OCI-LY7 (cell line): Measurements from ENCODE around the gene RBM33. TPM values are rescaled to one million over a fixed set of nuclear protein-coding genes. Genes with fewer than 3 reads are reported as not detected.

Source experiments
- BruUV-seq: library from RNA; stranded (reverse); fragments of 400-500 nt; replicated peaks from 2 replicates; lab custom pipeline; 2021; lab: Mats Ljungman, UMichigan
- CTCF ChIA-PET: fragments of 300-600 bp; sonication (Branson Sonifier 250); formaldehyde crosslinking; loops from one replicate; lab custom pipeline; 2022; ENCODE audit warnings: antibody characterized with exemption; ENCODE audit not compliant: unreplicated experiment; lab: Charles Lee
- POLR2A ChIA-PET: fragments of 300-600 bp; sonication (Branson Sonifier 250); formaldehyde crosslinking; loops from one replicate; lab custom pipeline; 2022; ENCODE audit warnings: antibody characterized with exemption; lab: Charles Lee
- DNase-seq: peaks from one replicate; pipeline ENCODE4 v3.0.0-alpha.2; 2015; ENCODE audit warnings: low spot score
- H2AFZ ChIP-seq: fragments of 200-600 bp; sonication (generic), shearing (Covaris generic); 2 replicates; pipeline ENCODE4 v1.6.1; 2014; ENCODE audit warnings: mild to moderate bottlenecking, antibody characterized with exemption, low read length, moderate library complexity
- H3K27ac ChIP-seq: fragments of 200-600 bp; sonication (generic); 2 replicates; pipeline ENCODE4 v1.5.1; 2014; ENCODE audit warnings: mixed run types, low read depth, mild to moderate bottlenecking, moderate library complexity, low read length, inconsistent platforms; ENCODE audit not compliant: poor library complexity, severe bottlenecking
- H3K36me3 ChIP-seq: fragments of 200-600 bp; sonication (generic); 2 replicates; pipeline ENCODE4 v1.6.1; 2014; ENCODE audit warnings: mild to moderate bottlenecking, antibody characterized with exemption, low read length, moderate library complexity, mixed read lengths; ENCODE audit not compliant: insufficient read depth
- H3K4me1 ChIP-seq: fragments of 200-600 bp; sonication (generic); 2 replicates; pipeline ENCODE4 v1.5.1; 2014; ENCODE audit warnings: mild to moderate bottlenecking, low read length; ENCODE audit not compliant: insufficient read depth, poor library complexity, severe bottlenecking
- H3K4me2 ChIP-seq: fragments of 200-600 bp; sonication (generic); 2 replicates; pipeline ENCODE4 v1.6.1; 2014; ENCODE audit warnings: mild to moderate bottlenecking, low read length
- H3K4me3 ChIP-seq: fragments of 200-600 bp; sonication (generic); 2 replicates; pipeline ENCODE4 v1.5.1; 2014; ENCODE audit warnings: mild to moderate bottlenecking, low read depth, low read length; ENCODE audit not compliant: poor library complexity, severe bottlenecking
- H3K79me2 ChIP-seq: fragments of 200-600 bp; sonication (generic); 2 replicates; pipeline ENCODE4 v1.6.1; 2016; ENCODE audit warnings: low read depth, mild to moderate bottlenecking, low read length, moderate library complexity, mixed read lengths; ENCODE audit not compliant: insufficient read depth
- H3K9me2 ChIP-seq: fragments of 200-600 bp; sonication (generic); 2 replicates; pipeline ENCODE4 v1.6.1; 2016; ENCODE audit warnings: mild to moderate bottlenecking, low read length, mixed read lengths; ENCODE audit not compliant: insufficient read depth
- H3K9me3 ChIP-seq: fragments of 200-600 bp; sonication (generic); 2 replicates; pipeline ENCODE4 v1.6.1; 2014; ENCODE audit warnings: mild to moderate bottlenecking, mixed run types, low read length, mixed read lengths
- H4K20me1 ChIP-seq: fragments of 200-600 bp; sonication (generic); 2 replicates; pipeline ENCODE4 v1.6.1; 2014; ENCODE audit warnings: mild to moderate bottlenecking, antibody characterized with exemption, low read length, moderate library complexity, mixed read lengths; ENCODE audit not compliant: insufficient read depth
- CTCF ChIP-seq: fragments of 200-600 bp; sonication (generic); conservative IDR thresholded peaks from 2 replicates; pipeline ENCODE4 v1.5.1; 2014; ENCODE audit warnings: mild to moderate bottlenecking, antibody characterized with exemption, low read length, moderate library complexity, mixed read lengths
- EZH2phosphoT487 ChIP-seq: fragments of 200-600 bp; sonication (generic); IDR thresholded peaks from 2 replicates; pipeline ENCODE4 v1.6.1; 2018; ENCODE audit warnings: low read depth, borderline replicate concordance, mild to moderate bottlenecking, mixed run types, antibody characterized with exemption, low read length, moderate library complexity, mixed read lengths
- intact Hi-C: fragments of 100-400 bp; cut with micrococcal nuclease; formaldehyde crosslinking; loops from one replicate; pipeline ENCODE4 v1.10.0; 2022; ENCODE audit not compliant: unreplicated experiment
- total RNA-seq, 2 experiments: library from RNA; depleted of rRNA in 1 of 2; stranded (reverse); fragments of >200 nt in 1 of 2; shearing (Covaris generic) in 1 of 2; gene quantifications; 2 replicates each; pipeline ENCODE4 v1.2.3, GENCODE V29; 2014 to 2022

The RBM33 gene
- total RNA-seq, 2 experiments from 2014 or later, result 67.6 to 127 TPM

GRCh38 chr7:155829796-155830470 is 185.5 kb downstream of the RBM33 start:
- intact Hi-C loops, result no loop called here
- POLR2A ChIA-PET, result no interaction called here

More at GRCh38 chr7:155829796-155830470, 185.5 kb downstream of the RBM33 start:
- DNase-seq, result no peak
- TF ChIP-seq EZH2phosphoT487 (no peak), CTCF (no peak)
- Histone ChIP-seq H4K20me1 (no peaks in the 10 kb centered on the region), H3K27ac (no peak overlapping the region), H3K9me3 (no peaks in the 10 kb centered on the region), H3K9me2 (no peaks in the 10 kb centered on the region), H2AFZ (no peak overlapping the region), H3K4me1 (no peaks in the 10 kb centered on the region), H3K79me2 (no peaks in the 10 kb centered on the region), H3K4me2 (no peak overlapping the region), H3K36me3 (no peaks in the 10 kb centered on the region), H3K4me3 (no peak overlapping the region)
- no TSS peak for BruUV-seq
- CTCF ChIA-PET, result no interaction called here

Other genes starting within 250 kb of the RBM33 start
- not detected in 2 replicates for gene EN2, start 186.5 kb upstream of the RBM33 start, total RNA-seq (2014; rRNA removed; shearing (Covaris generic))
- gene EN2, start 186.5 kb upstream of the RBM33 start, total RNA-seq (2022), result not detected in 2 replicates
- not detected in 2 replicates for gene CNPY1, start 98.1 kb upstream of the RBM33 start, total RNA-seq (2014; rRNA removed; shearing (Covaris generic))
- gene CNPY1, start 98.1 kb upstream of the RBM33 start, total RNA-seq (2022), result not detected in 2 replicates
- not detected in 2 replicates for gene SHH, start 167.8 kb downstream of the RBM33 start, total RNA-seq (2014; rRNA removed; shearing (Covaris generic))
- gene SHH, start 167.8 kb downstream of the RBM33 start, total RNA-seq (2022), result not detected in 2 replicates